GM06990 (cell line): ENCODE measurements around the gene SECISBP2.
"Not testable (repeated sequence)": the region's sequence is repeated elsewhere in the genome, so short reads cannot be mapped to it uniquely, and the experiment has no call there.

Experiments used
- DNase-seq: peaks from one replicate; pipeline ENCODE4 v3.0.0-alpha.2; 2011; ENCODE audit not compliant: insufficient read length; ENCODE audit errors: extremely low read depth
- H3K27me3 ChIP-seq: replicated peaks from 2 replicates; pipeline ENCODE4 v1.6.0; 2011; ENCODE audit warnings: low read length; ENCODE audit not compliant: control insufficient read depth, insufficient read depth
- H3K36me3 ChIP-seq: 2 replicates; pipeline ENCODE4 v1.5.1; 2011; ENCODE audit warnings: low read length; ENCODE audit not compliant: control insufficient read depth, insufficient read depth
- H3K4me3 ChIP-seq: replicated peaks from 2 replicates; pipeline ENCODE4 v1.5.1; 2011; ENCODE audit warnings: low read depth, mild to moderate bottlenecking, control low read depth, low read length
- TF ChIP-seq, protein P1 (sequence below): IDR thresholded peaks from 2 replicates; pipeline ENCODE4 v1.5.1; 2011; ENCODE audit warnings: low read length, control low read depth, mild to moderate bottlenecking, inconsistent platforms; ENCODE audit not compliant: insufficient read depth, poor library complexity, severe bottlenecking

The SECISBP2 gene

DNA sequence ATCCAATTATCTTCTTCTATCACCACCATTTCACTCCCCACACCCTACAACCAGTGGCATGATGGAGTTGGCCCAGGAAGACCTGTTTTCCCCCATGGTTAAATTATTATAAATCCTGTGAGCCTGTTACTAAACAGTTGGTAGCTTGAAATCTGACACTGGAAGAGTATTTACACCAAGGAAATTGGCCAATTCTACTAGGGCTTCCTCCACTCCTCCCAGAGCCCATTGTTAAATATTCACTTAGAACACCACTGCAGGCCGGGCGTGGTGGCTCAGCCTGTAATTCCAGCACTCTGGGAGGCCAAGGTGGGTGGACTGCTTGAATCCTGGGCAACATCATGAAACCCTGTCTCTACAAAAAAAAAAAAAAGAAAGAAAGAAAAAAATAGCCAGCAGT lies 39.7 kb upstream of the SECISBP2 start:
- Histone ChIP-seq H3K36me3 (no peaks in the 10 kb centered on the region), H3K4me3 (no peak overlapping the region), H3K27me3 (no peaks in the 10 kb centered on the region)
- DNase-seq: no peak
- TF ChIP-seq, protein P1, sequence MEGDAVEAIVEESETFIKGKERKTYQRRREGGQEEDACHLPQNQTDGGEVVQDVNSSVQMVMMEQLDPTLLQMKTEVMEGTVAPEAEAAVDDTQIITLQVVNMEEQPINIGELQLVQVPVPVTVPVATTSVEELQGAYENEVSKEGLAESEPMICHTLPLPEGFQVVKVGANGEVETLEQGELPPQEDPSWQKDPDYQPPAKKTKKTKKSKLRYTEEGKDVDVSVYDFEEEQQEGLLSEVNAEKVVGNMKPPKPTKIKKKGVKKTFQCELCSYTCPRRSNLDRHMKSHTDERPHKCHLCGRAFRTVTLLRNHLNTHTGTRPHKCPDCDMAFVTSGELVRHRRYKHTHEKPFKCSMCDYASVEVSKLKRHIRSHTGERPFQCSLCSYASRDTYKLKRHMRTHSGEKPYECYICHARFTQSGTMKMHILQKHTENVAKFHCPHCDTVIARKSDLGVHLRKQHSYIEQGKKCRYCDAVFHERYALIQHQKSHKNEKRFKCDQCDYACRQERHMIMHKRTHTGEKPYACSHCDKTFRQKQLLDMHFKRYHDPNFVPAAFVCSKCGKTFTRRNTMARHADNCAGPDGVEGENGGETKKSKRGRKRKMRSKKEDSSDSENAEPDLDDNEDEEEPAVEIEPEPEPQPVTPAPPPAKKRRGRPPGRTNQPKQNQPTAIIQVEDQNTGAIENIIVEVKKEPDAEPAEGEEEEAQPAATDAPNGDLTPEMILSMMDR: no peak

DNA sequence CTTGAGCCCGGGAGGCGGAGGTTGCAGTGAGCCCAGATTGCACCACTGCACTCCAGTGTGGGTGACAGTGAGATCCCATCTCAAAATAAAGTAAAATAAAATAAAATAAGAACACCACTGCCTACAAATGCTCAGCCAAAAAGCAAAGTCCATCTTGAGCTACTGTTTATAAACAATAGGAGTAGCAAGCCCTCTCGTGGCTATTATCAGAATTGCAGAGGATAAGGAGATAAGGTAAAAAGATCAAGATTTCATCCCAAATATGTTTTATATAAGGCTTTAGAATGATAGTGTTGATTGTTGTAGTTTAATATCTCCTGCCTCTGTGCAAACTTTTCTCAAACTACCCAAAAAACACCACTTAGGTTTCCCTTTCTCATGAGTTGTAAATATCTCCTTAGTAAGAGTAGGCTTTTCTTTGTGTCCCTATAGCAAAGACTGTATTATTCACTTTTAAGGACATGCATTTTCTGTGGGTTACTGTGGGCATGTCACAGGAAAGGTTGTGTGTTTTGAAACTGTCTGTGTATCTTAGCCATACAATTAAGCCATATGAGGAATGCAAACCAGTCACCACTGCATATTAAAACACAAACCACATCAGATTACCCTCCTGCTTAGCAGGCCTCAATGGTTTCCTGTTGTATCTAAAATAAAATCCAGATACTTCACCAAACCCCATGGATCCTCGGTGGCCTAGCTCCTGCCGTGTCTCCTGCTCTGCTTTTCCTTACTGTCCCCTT lies 39.1 kb upstream of the SECISBP2 start:
- TF ChIP-seq, protein P1: peak; percentile 69
- Histone ChIP-seq H3K27me3 (no peaks in the 10 kb centered on the region), H3K36me3 (no peaks in the 10 kb centered on the region), H3K4me3 (no peak overlapping the region)
- DNase-seq: no peak

DNA sequence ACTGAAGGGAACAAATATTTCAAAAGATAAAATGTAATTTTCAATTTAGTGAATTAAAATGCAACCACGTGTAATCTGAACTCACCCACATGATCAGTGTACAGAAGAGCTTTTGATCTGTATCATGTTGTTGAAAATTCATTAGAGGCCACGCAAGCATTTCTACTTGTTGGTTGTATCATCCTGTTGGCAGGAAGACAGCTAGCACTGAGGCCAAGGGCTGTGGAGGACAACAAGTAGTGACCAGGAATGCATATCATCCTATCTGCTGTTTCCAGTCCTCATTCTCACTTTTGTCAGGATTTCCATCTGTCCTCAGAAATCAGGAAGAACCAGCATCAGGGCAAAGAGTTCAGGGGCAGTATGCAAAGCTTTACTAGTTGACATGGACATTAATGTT lies 37.2 kb upstream of the SECISBP2 start:
- DNase-seq: no peak
- H3K36me3 ChIP-seq: no peaks in the 10 kb centered on the region
- H3K27me3 ChIP-seq: no peaks in the 10 kb centered on the region

GRCh38 chr9:89282248-89282968 lies 35.9 kb upstream of the SECISBP2 start:
- not testable (repeated sequence) for H3K4me3 ChIP-seq, H3K36me3 ChIP-seq, DNase-seq, H3K27me3 ChIP-seq

More for the DNA sequence above, 37.2 kb upstream of the SECISBP2 start:
- TF ChIP-seq, protein P1: no peak
- H3K4me3 ChIP-seq: no peak overlapping the region

- Histone ChIP-seq H3K27me3 (no peaks in the 10 kb centered on the region), H3K36me3 (no peaks in the 10 kb centered on the region), H3K4me3 (no peak overlapping the region)
- TF ChIP-seq, protein P1: no peak
- no peak for DNase-seq
Measured at GRCh38 chr9:89284076-89284475, 34.2 kb upstream of the SECISBP2 start.

- no peak overlapping the region for H3K4me3 ChIP-seq
- TF ChIP-seq, protein P1: no peak
Measured at GRCh38 chr9:89291741-89292140, 26.6 kb upstream of the SECISBP2 start.

More at GRCh38 chr9:89291741-89292140, 26.6 kb upstream of the SECISBP2 start:
- H3K27me3 ChIP-seq: no peaks in the 10 kb centered on the region
- no peaks in the 10 kb centered on the region for H3K36me3 ChIP-seq
- DNase-seq: no peak
